NB4 (cell line): ENCODE data around the gene FAM221A.
"Not testable (repeated sequence)": the region's sequence is repeated elsewhere in the genome, so short reads cannot be mapped to it uniquely, and the experiment has no call there.

ENCODE experiments used
- DNase-seq: peaks from one replicate; pipeline ENCODE4 v3.0.0; 2010; ENCODE audit warnings: low read depth
- H3K4me3 ChIP-seq: one replicate; pipeline ENCODE4 v1.5.1; 2011; ENCODE audit warnings: mild to moderate bottlenecking, low read depth, low read length, moderate library complexity
- MYC ChIP-seq: IDR thresholded peaks from 2 replicates; pipeline ENCODE4 v1.6.1; 2011; ENCODE audit warnings: low read depth, low read length
- POLR2A ChIP-seq: IDR thresholded peaks from 2 replicates; pipeline ENCODE4 v1.6.1; 2011; ENCODE audit warnings: mild to moderate bottlenecking; ENCODE audit not compliant: insufficient read length; ENCODE audit errors: extremely low read depth
- TF ChIP-seq, protein P1 (sequence below): IDR thresholded peaks from 2 replicates; pipeline ENCODE4 v1.6.1; 2011; ENCODE audit warnings: low read depth, low read length
- TF ChIP-seq, protein P2 (sequence below): IDR thresholded peaks from one replicate; pipeline ENCODE4 v1.5.1; 2012; ENCODE audit warnings: low read depth, low read length

Gene FAM221A

DNA sequence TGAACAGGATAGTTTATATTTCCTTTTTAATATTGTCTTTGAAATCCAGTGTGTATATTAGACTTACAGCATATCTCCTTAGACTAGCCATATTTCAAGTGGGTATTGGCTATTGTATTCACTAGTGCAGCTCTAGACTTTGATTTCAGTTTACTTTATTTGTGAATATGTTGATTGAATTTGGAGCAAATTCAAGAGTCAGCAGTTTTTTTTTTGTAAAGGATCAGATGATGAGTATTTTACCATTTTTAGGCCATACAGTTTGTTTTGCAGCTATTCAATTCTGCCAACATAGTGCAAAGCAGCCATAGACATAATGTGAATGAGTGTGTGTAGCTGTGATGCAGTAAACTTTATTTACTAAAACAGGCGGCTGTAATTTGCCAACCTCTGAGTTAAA is 34.6 kb downstream of the FAM221A start:
- no peak overlapping the region for H3K4me3 ChIP-seq
- TF ChIP-seq, protein P1, sequence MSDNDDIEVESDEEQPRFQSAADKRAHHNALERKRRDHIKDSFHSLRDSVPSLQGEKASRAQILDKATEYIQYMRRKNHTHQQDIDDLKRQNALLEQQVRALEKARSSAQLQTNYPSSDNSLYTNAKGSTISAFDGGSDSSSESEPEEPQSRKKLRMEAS: no peak
- TF ChIP-seq MYC (no peak), POLR2A (no peak)
- TF ChIP-seq, protein P2, sequence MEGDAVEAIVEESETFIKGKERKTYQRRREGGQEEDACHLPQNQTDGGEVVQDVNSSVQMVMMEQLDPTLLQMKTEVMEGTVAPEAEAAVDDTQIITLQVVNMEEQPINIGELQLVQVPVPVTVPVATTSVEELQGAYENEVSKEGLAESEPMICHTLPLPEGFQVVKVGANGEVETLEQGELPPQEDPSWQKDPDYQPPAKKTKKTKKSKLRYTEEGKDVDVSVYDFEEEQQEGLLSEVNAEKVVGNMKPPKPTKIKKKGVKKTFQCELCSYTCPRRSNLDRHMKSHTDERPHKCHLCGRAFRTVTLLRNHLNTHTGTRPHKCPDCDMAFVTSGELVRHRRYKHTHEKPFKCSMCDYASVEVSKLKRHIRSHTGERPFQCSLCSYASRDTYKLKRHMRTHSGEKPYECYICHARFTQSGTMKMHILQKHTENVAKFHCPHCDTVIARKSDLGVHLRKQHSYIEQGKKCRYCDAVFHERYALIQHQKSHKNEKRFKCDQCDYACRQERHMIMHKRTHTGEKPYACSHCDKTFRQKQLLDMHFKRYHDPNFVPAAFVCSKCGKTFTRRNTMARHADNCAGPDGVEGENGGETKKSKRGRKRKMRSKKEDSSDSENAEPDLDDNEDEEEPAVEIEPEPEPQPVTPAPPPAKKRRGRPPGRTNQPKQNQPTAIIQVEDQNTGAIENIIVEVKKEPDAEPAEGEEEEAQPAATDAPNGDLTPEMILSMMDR: no peak
- no peak for DNase-seq

DNA sequence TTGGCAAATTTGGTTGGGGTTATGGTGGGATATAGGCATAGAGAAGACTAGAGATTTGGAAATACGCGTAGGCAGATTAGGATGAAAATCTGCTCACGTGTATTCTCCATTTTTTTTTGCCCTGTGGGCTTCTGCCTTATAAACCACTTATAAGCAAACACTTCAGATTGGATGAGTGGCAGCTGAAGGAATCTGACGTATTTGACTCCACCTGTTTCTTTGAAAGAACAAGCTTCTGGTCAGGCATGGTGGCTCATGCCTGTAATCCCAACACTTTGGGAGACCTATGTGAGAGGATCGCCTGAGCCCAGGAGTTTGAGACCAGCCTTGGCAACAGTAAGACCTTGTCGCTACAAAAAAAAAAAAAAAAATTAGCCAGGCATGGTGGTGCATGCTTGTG is 35.1 kb downstream of the FAM221A start:
- no peak overlapping the region for H3K4me3 ChIP-seq
- TF ChIP-seq MYC (no peak), POLR2A (no peak)
- TF ChIP-seq, protein P1: no peak
- TF ChIP-seq, protein P2: no peak
- DNase-seq: no peak

DNA sequence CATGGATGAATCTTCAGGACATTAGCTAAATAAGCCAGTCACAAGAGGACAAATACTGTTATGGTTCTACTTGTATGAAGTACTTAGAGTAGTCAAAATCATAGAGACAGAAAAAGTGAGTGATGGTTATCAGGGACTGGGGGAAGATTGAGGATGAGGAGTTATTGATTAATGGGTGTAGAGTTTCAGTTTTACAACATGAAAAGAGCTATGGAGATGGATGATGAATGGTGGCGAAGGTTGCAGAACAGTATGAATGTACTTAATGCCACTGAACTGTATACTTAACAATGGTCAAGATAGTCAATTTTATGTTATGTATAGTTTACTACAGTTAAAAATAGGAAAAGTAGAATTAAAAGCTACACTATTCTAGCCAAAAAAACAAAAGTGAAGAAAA is 37.8 kb downstream of the FAM221A start:
- TF ChIP-seq MYC (no peak), POLR2A (no peak)
- TF ChIP-seq, protein P2: no peak
- TF ChIP-seq, protein P1: no peak
- H3K4me3 ChIP-seq: no peak overlapping the region
- no peak for DNase-seq

DNA sequence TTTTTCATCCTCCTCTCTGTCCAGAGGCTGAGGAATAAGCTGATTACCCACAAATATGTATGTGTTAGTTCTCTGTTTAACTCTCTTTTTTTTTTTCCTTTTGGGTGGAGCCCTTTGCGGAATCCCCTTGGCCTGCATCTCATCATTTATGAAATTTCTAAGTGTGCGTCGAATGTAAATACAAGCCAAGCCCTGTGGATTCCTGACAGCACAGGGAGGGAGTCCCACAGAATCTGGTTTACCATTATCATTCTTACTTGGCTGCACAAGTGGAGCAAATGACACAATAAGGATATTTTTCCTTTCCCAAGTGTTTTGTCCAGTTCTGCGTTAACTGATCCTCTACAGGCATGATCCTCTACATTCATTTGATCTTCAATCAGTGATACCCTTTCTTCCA is 41.5 kb downstream of the FAM221A start:
- TF ChIP-seq, protein P2: no peak
- TF ChIP-seq, protein P1: no peak
- TF ChIP-seq POLR2A (no peak), MYC (no peak)
- DNase-seq: no peak
- no peak overlapping the region for H3K4me3 ChIP-seq

DNA sequence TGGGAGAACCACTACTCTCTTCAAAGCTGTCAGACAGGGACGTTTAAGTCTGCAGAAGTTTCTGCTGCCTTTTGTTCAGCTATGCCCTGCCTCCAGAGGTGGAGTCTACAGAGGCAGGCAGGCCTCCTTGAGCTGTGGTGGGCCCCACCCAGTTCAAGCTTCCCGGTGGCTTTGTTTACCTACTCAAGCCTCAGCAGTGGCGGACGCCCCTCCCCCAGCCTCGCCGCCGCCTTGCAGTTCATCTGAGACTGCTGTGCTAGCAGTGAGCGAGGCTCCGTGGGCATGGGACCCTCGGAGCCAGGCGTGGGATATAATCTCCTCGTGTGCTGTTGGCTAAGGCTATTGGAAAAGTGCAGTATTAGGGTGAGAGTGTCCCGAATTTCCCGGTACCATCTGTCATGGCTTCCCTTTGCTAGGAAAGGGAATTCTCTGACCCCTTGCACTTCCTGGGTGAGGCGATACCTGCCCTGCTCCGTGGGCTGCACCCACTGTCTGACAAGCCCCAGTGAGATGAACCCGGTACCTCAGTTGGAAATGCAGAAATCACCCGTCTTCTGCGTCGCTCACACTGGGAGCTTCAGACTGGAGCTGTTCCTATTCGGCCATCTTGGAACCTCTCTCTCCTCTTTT is 42.7 kb downstream of the FAM221A start:
- not testable (repeated sequence) for DNase-seq, H3K4me3 ChIP-seq

DNA sequence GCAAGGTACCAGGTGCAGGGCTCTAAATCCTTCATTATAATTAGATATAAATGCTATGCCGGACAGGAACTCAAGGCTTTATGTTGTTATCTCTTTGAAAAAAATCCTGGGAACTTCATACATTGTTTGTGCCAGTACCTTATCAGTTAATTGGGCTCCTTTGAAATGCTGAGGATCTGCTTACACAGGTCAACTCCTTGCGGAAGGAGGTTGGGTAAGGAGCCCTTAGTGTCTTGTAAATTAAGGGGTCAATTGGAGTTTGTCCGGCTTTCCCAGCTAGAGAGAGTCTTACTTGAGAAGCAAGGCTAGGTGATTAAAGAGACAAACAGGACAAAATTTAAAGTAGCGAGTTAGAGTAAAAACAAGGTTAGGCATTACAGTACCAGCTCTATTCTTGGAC is 44.1 kb downstream of the FAM221A start:
- not testable (repeated sequence) for DNase-seq, H3K4me3 ChIP-seq

DNA sequence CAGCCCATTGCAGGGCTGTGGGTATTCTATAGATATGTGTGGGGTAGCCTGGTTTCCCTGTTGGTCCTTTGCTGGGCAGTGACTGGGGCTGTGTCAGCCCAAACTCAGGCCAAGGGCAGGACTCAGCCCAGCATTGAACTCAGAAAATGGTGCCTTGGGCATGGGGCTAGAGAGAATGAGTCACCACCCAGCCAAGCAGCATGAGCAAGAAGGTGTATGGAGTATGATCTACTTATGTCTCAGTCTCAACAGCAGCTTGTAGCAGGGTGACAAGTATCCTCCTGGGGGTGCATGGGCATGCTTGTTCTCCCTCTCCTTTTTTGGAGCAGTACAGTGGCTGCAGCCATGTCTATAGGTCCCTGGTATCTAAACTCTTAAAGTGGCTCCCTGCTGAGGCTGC is 62.1 kb downstream of the FAM221A start:
- no peak for DNase-seq
- no peak for TF ChIP-seq MYC
- TF ChIP-seq, protein P2: no peak
- no peak for TF ChIP-seq POLR2A
- TF ChIP-seq, protein P1: no peak

More for the DNA sequence above, 62.1 kb downstream of the FAM221A start:
- H3K4me3 ChIP-seq: no peak overlapping the region
